Astrocyte of the spinal cord (primary cell): ENCODE measurements around the gene PTBP1.

Source experiments
- DNase-seq: peaks from one replicate; pipeline ENCODE4 v3.0.0; 2011; ENCODE audit warnings: low read depth, low spot score
- H3K4me3 ChIP-seq: 2 replicates; pipeline ENCODE4 v1.5.1; 2011; ENCODE audit warnings: low read depth, mild to moderate bottlenecking, low read length, moderate library complexity
- in situ Hi-C: cut with HindIII; loops from 2 replicates; pipeline ENCODE4 v1.10.0; 2017; ENCODE audit warnings: low sequenced_read_pairs
- TF ChIP-seq, protein P1 (sequence below): IDR thresholded peaks from 2 replicates; pipeline ENCODE4 v1.5.1; 2012; ENCODE audit warnings: low read depth, mild to moderate bottlenecking, low read length, inconsistent platforms

PTBP1 gene

GRCh38 chr19:763181-763580, 34.1 kb upstream of the PTBP1 start:
- in situ Hi-C loops, result no loop called here
- TF ChIP-seq, protein P1, sequence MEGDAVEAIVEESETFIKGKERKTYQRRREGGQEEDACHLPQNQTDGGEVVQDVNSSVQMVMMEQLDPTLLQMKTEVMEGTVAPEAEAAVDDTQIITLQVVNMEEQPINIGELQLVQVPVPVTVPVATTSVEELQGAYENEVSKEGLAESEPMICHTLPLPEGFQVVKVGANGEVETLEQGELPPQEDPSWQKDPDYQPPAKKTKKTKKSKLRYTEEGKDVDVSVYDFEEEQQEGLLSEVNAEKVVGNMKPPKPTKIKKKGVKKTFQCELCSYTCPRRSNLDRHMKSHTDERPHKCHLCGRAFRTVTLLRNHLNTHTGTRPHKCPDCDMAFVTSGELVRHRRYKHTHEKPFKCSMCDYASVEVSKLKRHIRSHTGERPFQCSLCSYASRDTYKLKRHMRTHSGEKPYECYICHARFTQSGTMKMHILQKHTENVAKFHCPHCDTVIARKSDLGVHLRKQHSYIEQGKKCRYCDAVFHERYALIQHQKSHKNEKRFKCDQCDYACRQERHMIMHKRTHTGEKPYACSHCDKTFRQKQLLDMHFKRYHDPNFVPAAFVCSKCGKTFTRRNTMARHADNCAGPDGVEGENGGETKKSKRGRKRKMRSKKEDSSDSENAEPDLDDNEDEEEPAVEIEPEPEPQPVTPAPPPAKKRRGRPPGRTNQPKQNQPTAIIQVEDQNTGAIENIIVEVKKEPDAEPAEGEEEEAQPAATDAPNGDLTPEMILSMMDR, result no peak
- DNase-seq, result no peak
- no peak overlapping the region for H3K4me3 ChIP-seq

DNA sequence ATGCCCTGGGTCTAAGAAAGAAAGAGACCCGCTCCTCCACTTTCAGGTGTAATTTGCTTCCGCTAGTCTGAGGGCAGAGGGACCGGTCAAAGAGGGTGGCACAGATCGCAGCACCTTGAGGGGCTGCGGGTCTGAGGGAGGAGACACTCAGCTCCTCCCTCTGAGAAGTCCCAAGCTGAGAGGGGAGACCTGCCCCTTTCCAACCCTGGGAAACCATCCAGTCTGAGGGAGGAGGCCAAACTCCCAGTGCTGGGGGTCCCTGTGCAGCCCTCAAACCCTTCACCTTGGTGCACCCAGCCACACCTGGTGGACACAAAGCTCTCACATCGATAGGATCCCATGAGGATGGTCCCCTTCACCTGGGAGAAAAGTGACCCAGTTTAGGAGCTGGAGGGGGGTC, 33.4 kb upstream of the PTBP1 start:
- TF ChIP-seq, protein P1, result no peak
- H3K4me3 ChIP-seq, result no peak overlapping the region
- in situ Hi-C loops, result no loop called here
- no peak for DNase-seq

GRCh38 chr19:764301-764700, 33.0 kb upstream of the PTBP1 start:
- H3K4me3 ChIP-seq, result no peak overlapping the region
- TF ChIP-seq, protein P1, result no peak
- in situ Hi-C loops, result no loop called here
- no peak for DNase-seq

GRCh38 chr19:765179-765738, 32.0 kb upstream of the PTBP1 start:
- TF ChIP-seq, protein P1, result no peak
- no peak for DNase-seq
- H3K4me3 ChIP-seq, result no peak overlapping the region
- in situ Hi-C loops, result no loop called here

- TF ChIP-seq, protein P1, result no peak
- DNase-seq, result peak; percentile 89
- in situ Hi-C loops, result no loop called here
- H3K4me3 ChIP-seq, result no peak overlapping the region
These were observed 28.8 kb upstream of the PTBP1 start for GRCh38 chr19:768424-768823.

GRCh38 chr19:769616-770015, 27.6 kb upstream of the PTBP1 start:
- H3K4me3 ChIP-seq, result no peak overlapping the region
- no peak for DNase-seq
- TF ChIP-seq, protein P1, result no peak
- in situ Hi-C loops, result no loop called here
